Mucosa of descending colon (tissue), 3 donors: ENCODE measurements around the gene CATSPER1. TPM values are rescaled to one million over a fixed set of nuclear protein-coding genes. Genes with fewer than 3 reads are reported as not detected.

ENCODE experiments used
- ATAC-seq: fragments of 200-7000 bp; cut with Tn5 transposase; one replicate; pipeline ENCODE4 v1.9.1; 2020; ENCODE audit warnings: mild to moderate bottlenecking, moderate library complexity
- DNase-seq, 3 donors: peaks; one replicate each; pipeline ENCODE4 v3.0.0-alpha.2; 2020
- H3K36me3 ChIP-seq: fragments of 200-600 bp; one replicate; pipeline ENCODE4 v1.8.0; 2021; ENCODE audit warnings: low read depth, mild to moderate bottlenecking
- H3K4me1 ChIP-seq: fragments of 200-600 bp; one replicate; pipeline ENCODE4 v1.8.0; 2021; ENCODE audit warnings: low read depth, mild to moderate bottlenecking
- H3K4me3 ChIP-seq: fragments of 200-600 bp; one replicate; pipeline ENCODE4 v1.8.0; 2021; ENCODE audit warnings: mild to moderate bottlenecking
- H3K9me3 ChIP-seq: fragments of 200-600 bp; one replicate; pipeline ENCODE4 v1.8.0; 2021; ENCODE audit warnings: mild to moderate bottlenecking
- CTCF ChIP-seq: fragments of 200-600 bp; IDR thresholded peaks from one replicate; pipeline ENCODE4 v1.8.0; 2022; ENCODE audit warnings: antibody characterized with exemption, mild to moderate bottlenecking
- intact Hi-C, 2 donors: fragments of 100-400 bp; cut with DNase I in 1 of 2; cut with micrococcal nuclease in 1 of 2; formaldehyde crosslinking; loops; one replicate each; pipeline versions ENCODE4 v1.11.0 to v1.11.1; 2022; cut with DNase I, micrococcal nuclease
- total RNA-seq, 3 donors: library from RNA; stranded (reverse); fragmentation: NEBNext Ultra II Directional in 2 of 3; extraction: Animal tissue kit (Norgen Biotek cat#: 25700) in 2 of 3; gene quantifications; one replicate each; pipeline versions ENCODE4 v1.2.1 to v1.2.4, GENCODE V29; 2021 to 2023
- donor health status: DM: no; HTN: no; CAD: no; lungs with moderate emphysema.
- donor health status: DM: no; HTN: no; CAD: no.
- donor health status: DM: no; HTN: yes; CAD: no.

CATSPER1 gene
- total RNA-seq, 3 donors from 2014 or later: not detected

GRCh38 chr11:65972116-65972515 is 54.2 kb downstream of the CATSPER1 start:
- H3K4me3 ChIP-seq: no peak overlapping the region
- DNase-seq (no peak), ATAC-seq (no peak)
- TF ChIP-seq CTCF: no peak
- no peaks in the 10 kb centered on the region for H3K4me1 ChIP-seq
- H3K9me3 ChIP-seq: no peaks in the 10 kb centered on the region
- intact Hi-C loops: no loop called here
- H3K36me3 ChIP-seq: no peaks in the 10 kb centered on the region

- intact Hi-C loops: no loop called here
- TF ChIP-seq CTCF: no peak
- Histone ChIP-seq H3K9me3 (no peaks in the 10 kb centered on the region), H3K36me3 (peaks cover 14% of the 10 kb centered on the region), H3K4me3 (no peak overlapping the region), H3K4me1 (peaks cover under 1% of the 10 kb centered on the region)
- DNase-seq: no peak
- peak; percentile 53 for ATAC-seq
These were observed 57.4 kb downstream of the CATSPER1 start for GRCh38 chr11:65968600-65969482.

GRCh38 chr11:65967329-65967934 is 58.8 kb downstream of the CATSPER1 start:
- Histone ChIP-seq H3K36me3 (peaks cover 14% of the 10 kb centered on the region), H3K4me1 (peaks cover 12% of the 10 kb centered on the region), H3K9me3 (no peaks in the 10 kb centered on the region), H3K4me3 (no peak overlapping the region)
- ATAC-seq (no peak), DNase-seq (no peak)
- TF ChIP-seq CTCF: no peak
- intact Hi-C loops: no loop called here

Other genes with a start within 250 kb of the CATSPER1 start
- 10 to 100 TPM; 21.2 to 21.8 (median 21.3) TPM for gene AP5B1, start 245.5 kb downstream of the CATSPER1 start, total RNA-seq
- 10 to 100 TPM; 16.5 to 48.6 (median 34.3) TPM for gene OVOL1, start 239.4 kb downstream of the CATSPER1 start, total RNA-seq
- 1 to 10 TPM; 1.1 to 9.4 (median 1.4) TPM for gene SNX32, start 192.5 kb downstream of the CATSPER1 start, total RNA-seq
- 1,000 to 10,000 TPM; 1,004 to 2,046 (median 1,725) TPM for gene CFL1, start 168.3 kb downstream of the CATSPER1 start, total RNA-seq
- gene MUS81, start 166.0 kb downstream of the CATSPER1 start, total RNA-seq: 10 to 100 TPM; 48.0 to 81.8 (median 58.7) TPM
- 10 to 100 TPM; 11.7 to 67.0 (median 15.3) TPM for gene EFEMP2, start 153.7 kb downstream of the CATSPER1 start, total RNA-seq
- 1 to 10 TPM; 1.2 to 3.2 (median 2.8) TPM for gene CTSW, start 146.6 kb downstream of the CATSPER1 start, total RNA-seq
- 10 to 100 TPM; 35.8 to 52.8 (median 47.0) TPM for gene FIBP, start 138.0 kb downstream of the CATSPER1 start, total RNA-seq
- gene CCDC85B, start 135.8 kb downstream of the CATSPER1 start, total RNA-seq: 10 to 100 TPM in 1 of 3 donors, 1 to 10 TPM in 2; 4.5 to 22.3 (median 9.2) TPM
- gene FOSL1, start 126.1 kb downstream of the CATSPER1 start, total RNA-seq: 1 to 10 TPM; 1.2 to 1.6 (median 1.2) TPM
- 10 to 100 TPM; 24.9 to 42.2 (median 28.8) TPM for gene C11orf68, start 107.4 kb downstream of the CATSPER1 start, total RNA-seq
- gene DRAP1, start 107.1 kb downstream of the CATSPER1 start, total RNA-seq: 10 to 100 TPM; 39.9 to 74.8 (median 61.6) TPM
- gene TSGA10IP, start 81.0 kb downstream of the CATSPER1 start, total RNA-seq: under 1 TPM in 1 of 3 donors, not detected in 2; 0.19 TPM
- 10 to 100 TPM; 40.1 to 60.2 (median 41.8) TPM for gene SART1, start 64.7 kb downstream of the CATSPER1 start, total RNA-seq
- 10 to 100 TPM; 25.5 to 35.3 (median 30.3) TPM for gene EIF1AD, start 24.3 kb downstream of the CATSPER1 start, total RNA-seq
- gene BANF1, start 24.0 kb downstream of the CATSPER1 start, total RNA-seq: 100 to 1,000 TPM; 130 to 155 (median 131) TPM
- gene CST6, start 14.5 kb downstream of the CATSPER1 start, total RNA-seq: not detected
- not detected for gene GAL3ST3, start 22.7 kb upstream of the CATSPER1 start, total RNA-seq
- 100 to 1,000 TPM; 116 to 143 (median 135) TPM for gene SF3B2, start 25.9 kb upstream of the CATSPER1 start, total RNA-seq
- 10 to 100 TPM; 14.4 to 44.9 (median 18.9) TPM for gene PACS1, start 43.8 kb upstream of the CATSPER1 start, total RNA-seq
- 10 to 100 TPM in 2 of 3 donors, 1 to 10 TPM in 1; 9.4 to 45.2 (median 10.8) TPM for gene KLC2, start 231.2 kb upstream of the CATSPER1 start, total RNA-seq
- gene RAB1B, start 242.2 kb upstream of the CATSPER1 start, total RNA-seq: 100 to 1,000 TPM; 154 to 210 (median 191) TPM